Stimulated activated CD8-positive, alpha-beta memory T cell treated with anti-CD3 and anti-CD28 coated beads, Interleukin-15, amount 100 ng/mL, for 24 hours (primary cell): ENCODE results near the gene MRC1.

Source experiments
- DNase-seq: peaks from one replicate; pipeline ENCODE4 v3.0.0-alpha.2; 2020; ENCODE audit warnings: low read depth

Gene MRC1

DNA sequence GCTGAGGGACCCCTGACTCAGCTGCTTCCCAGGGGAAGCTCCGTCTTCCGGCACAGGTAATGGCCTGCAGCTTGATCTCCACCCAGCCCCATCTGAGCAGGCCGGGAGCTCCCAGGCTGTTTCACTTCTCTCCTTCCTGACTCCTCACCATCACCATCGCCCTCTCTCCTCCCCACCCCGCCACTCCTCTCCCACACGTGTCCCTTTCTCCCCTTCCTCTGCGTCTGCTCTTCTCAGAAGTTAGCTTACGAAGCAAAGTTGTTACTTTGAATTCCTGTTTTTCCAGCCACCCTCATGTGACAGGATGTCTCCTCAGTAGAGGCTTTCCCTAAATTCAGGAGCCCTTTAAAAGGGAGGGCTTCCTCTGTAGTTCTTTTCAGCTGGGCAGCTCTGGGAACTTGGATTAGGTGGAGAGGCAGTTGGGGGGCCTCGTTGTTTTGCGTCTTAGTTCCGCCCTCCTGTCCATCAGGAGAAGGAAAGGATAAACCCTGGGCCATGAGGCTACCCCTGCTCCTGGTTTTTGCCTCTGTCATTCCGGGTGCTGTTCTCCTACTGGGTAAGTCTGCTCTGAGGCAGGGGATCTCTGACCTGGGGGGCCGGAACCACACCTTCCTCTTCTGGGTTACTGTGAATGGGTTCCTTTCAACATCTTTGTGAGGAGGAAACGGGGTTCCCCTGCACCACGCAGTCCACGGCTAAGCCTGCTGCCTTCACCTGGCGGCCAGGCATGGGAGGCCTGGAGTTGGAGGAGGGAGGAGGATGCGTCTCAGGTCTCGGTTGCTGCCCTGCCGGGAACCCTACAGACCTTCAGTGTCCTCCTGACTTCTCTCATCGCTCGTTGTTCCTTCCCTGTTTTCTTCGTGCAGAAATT lies at the start of gene MRC1:
Gene MRC1 (plus strand): TSS at position 378 of the 871 bp plus-strand sequence. CDS start 118 bp downstream, at position 496.
- DNase-seq: no peak

- DNase-seq: no peak
These were observed 45.0 kb upstream of the MRC1 start for GRCh38 chr10:17764142-17764541.

DNA sequence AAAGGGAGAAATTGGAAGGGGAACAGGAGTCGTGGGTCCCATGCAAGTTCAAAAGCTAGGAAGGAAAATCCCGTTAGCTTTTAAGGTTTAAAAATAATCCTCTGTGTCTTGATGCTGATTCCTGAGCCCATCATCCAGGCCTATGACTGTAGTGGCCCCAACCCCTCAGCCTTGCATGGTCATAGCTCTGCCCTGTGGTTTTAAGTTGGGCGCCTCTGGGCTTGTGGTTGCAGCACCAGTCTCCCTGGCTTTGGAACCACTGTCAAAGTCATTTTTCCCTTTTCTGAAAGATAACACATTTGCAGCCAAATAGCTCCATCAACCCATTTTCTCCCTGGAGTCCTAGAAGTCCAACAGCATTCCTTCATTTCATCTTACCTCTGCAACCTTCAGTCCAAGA lies 43.5 kb upstream of the MRC1 start:
- DNase-seq: no peak

DNA sequence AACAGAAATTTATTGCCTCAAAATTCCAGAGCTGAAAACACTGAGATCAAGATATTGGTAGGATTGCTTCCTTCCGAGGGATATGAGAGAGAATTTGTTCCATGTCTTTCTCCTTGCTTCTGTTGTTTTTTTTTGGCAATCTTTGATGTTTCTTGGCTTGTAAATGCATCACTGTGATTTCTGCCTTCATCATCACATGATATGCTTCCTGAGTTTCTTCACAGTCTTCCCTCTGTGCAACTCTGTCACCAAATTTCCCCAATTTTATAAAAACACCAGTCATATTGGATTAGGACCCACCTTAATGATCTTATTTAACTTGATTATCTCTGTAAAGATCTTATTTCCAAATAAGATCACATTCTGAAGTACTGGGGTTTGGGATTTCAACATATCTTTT lies 42.4 kb upstream of the MRC1 start:
- no peak for DNase-seq

- DNase-seq: no peak
These were observed 40.7 kb upstream of the MRC1 start for GRCh38 chr10:17768496-17768895.

- no peak for DNase-seq
These were observed 40.2 kb upstream of the MRC1 start for GRCh38 chr10:17768957-17769356.

- no peak for DNase-seq
These were observed 38.1 kb upstream of the MRC1 start for GRCh38 chr10:17771017-17771416.

GRCh38 chr10:17779784-17780183 lies 29.4 kb upstream of the MRC1 start:
- DNase-seq: no peak

DNA sequence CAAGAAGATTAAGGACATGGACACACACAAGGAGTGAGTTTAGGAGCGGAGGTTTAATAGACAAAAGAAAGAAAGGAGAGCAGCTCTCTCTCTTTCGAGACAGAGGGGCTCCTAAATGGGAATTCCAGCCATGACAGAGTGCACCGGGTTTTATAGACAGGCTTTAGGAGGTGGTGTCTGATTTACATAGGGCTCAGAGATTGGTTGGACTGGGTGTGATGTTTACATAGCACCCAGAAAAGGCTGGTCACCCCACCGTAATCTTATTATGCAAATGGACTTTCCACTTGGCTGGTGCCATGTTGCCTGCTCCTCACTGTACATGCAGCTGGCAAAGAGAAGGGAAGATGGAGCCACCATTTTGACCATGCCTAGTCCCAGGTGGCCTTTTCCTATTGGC lies 28.4 kb upstream of the MRC1 start:
- no peak for DNase-seq

- no peak for DNase-seq
These were observed 27.3 kb upstream of the MRC1 start for GRCh38 chr10:17781856-17782255.

- DNase-seq: no peak
These were observed 26.1 kb upstream of the MRC1 start for GRCh38 chr10:17782921-17783665.

DNA sequence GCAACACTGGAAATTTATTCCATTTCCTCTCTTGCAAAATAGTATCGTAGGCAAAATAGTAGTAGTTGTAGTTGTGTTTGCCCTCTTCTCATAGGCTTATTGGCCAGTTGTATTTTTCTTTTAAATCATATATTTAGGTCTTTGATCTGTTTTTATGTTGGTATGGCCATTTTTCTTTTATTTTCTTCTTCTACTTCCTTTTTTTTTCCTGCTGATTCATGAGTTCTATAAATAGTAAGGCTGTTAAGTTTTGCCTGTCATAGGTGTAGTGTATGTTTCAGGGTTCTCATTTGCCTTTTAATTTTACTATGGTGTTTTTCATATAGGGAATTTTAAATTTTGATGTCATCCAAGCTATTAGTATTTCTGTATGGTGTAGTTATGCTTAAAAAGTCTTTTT lies 25.4 kb upstream of the MRC1 start:
- no peak for DNase-seq

DNA sequence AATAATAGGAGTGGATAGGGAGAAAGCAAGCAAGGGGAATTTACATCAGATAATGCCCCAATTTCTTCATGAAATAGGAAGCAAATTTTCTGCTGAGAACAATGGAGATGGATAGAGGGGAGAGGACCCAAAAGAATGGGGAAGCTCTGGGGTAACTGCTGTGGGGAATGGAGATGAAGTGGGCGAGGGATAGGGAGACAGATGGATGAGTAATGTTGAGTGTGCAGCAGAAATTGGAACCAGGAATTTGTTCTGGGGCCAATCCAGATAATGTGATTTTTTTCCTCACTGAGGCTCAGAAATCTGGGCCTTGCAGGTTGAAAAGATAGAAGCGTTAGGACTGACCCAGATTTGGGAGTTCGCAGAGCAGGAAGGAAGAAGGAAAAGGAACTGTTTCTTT lies 24.5 kb upstream of the MRC1 start:
- DNase-seq: no peak

GRCh38 chr10:17785276-17785930 lies 23.7 kb upstream of the MRC1 start:
- DNase-seq: no peak

- no peak for DNase-seq
These were observed 21.8 kb upstream of the MRC1 start for GRCh38 chr10:17787087-17787961.

DNA sequence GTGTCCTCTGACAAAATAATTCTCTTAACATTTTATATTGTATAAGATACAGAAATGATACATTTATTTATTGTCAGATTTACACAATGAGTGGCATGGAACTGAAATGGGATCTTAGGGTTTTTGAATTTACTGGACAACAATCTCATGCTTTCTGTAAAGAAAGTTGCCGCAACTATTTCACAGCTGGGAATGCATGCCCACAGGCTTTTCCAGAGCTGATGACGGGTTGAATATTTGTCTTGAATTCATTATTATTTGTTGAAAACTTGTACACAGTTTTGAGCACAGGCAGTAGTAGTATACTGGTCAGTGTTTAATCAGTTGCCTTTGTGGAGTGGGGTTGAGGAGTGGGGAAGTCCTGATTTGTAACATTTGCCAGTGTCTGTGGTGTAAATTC lies 20.5 kb upstream of the MRC1 start:
- DNase-seq: no peak

GRCh38 chr10:17789396-17789795 lies 19.8 kb upstream of the MRC1 start:
- no peak for DNase-seq

GRCh38 chr10:17790651-17791050 lies 18.5 kb upstream of the MRC1 start:
- no peak for DNase-seq

DNA sequence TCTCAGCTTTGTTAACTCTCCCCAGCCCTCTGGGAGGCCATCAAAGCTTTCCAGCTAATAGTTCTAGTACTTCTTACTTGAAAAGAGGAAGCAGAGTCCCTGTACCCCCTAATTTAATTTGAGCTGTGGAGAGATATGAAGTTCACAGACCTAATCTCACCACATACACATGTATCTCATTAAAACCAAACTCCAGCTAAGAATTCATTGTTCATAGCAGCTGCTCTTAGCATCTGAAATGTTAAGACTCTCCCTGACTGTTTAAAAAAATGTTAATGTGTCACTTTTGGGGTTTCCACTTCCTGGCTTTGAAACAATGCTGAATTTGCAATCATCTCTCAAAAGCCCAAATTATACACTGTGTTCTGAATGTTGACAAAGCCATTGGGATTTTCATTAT lies 16.2 kb upstream of the MRC1 start:
- DNase-seq: no peak

- DNase-seq: no peak
These were observed 15.1 kb upstream of the MRC1 start for GRCh38 chr10:17793823-17794644.

DNA sequence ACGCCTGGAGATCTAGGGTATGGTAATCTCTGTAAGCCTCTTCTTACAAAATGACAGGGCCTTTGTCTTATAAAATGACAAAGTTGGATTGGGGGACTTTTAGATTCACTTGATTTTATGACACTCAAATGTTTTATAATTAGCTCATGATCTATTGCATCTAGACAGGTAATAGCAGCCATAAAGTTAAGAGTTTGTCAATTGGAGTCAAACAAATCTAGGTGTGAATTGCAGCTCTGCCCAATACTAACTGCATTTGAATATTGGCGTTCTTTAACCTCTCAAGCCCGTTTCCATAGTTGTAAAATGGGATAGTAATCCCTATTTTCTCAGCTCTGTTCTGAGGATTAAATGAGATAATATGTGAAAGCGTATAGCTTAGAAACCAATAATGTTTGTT lies 14.1 kb upstream of the MRC1 start:
- no peak for DNase-seq
